Cardiac muscle cell (in vitro differentiated cells and primary cell): ENCODE measurements around the gene TAF5L. TPM values are rescaled to one million over a fixed set of nuclear protein-coding genes. Genes with fewer than 3 reads are reported as not detected.

Experiments
- DNase-seq, 2 donors: peaks; one replicate each; pipeline versions ENCODE4 v3.0.0 to v3.0.0-alpha.2; 2010 to 2017; ENCODE audit warnings: low read depth in 1 of 2, low spot score in 1 of 2
- H3K27ac ChIP-seq: fragments of 200-600 bp; sonication (generic); 2 replicates; pipeline ENCODE4 v1.5.1; 2016
- H3K27me3 ChIP-seq: fragments of 200-600 bp; sonication (generic); 2 replicates; pipeline ENCODE4 v1.6.0; 2016; ENCODE audit warnings: control low read depth
- H3K36me3 ChIP-seq: fragments of 200-600 bp; sonication (generic); 2 replicates; pipeline ENCODE4 v1.5.1; 2016; ENCODE audit warnings: control low read depth
- H3K4me1 ChIP-seq: fragments of 200-600 bp; sonication (generic); 2 replicates; pipeline ENCODE4 v1.8.1; 2017; ENCODE audit warnings: low read depth, mild to moderate bottlenecking, mixed run types
- H3K4me3 ChIP-seq: fragments of 200-600 bp; sonication (generic); 2 replicates; pipeline ENCODE4 v1.5.1; 2016; ENCODE audit warnings: mild to moderate bottlenecking
- H3K9me3 ChIP-seq: fragments of 200-600 bp; sonication (generic); 2 replicates; pipeline ENCODE4 v1.5.1; 2017; ENCODE audit warnings: low read depth, mild to moderate bottlenecking, control low read depth
- polyA plus RNA-seq: library from polyadenylated mRNA; unstranded; fragments of >200 nt; fragmentation: Nextera tagmentation; extraction: Ambion mirVana; gene quantifications from 2 replicates; pipeline ENCODE4 v1.2.1, GENCODE V29; 2016
- total RNA-seq: library from RNA; depleted of rRNA; stranded (reverse); fragments of >200 nt; gene quantifications from 2 replicates; pipeline ENCODE4 v1.2.3, GENCODE V29; 2016
- TF ChIP-seq, protein P1 (sequence below): IDR thresholded peaks from 2 replicates; pipeline ENCODE4 v1.5.1; 2012; ENCODE audit warnings: low read depth, mild to moderate bottlenecking, low read length

Gene TAF5L
- total and polyA plus RNA-seq, 2 experiments from 2014 or later: 2.5 to 9.6 TPM

DNA sequence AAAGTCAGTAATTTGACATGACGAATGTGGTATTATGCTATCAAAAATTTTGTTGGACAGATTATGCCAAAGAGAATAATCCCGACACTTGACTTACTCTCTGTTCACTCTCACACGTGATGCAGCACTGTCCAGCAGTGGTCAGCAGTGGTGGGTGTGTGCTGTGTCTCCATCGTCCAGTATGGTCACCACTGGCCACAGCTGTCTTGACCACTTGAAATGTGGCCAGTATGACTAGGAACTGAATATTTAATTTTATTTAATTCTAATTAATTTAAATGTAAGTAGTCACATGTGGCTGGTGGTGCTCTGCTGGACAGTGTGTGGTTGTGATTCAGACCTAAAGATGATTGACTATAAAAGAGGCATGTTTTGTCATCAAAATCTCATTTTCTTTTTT is 24.1 kb upstream of the TAF5L start:
- TF ChIP-seq, protein P1, sequence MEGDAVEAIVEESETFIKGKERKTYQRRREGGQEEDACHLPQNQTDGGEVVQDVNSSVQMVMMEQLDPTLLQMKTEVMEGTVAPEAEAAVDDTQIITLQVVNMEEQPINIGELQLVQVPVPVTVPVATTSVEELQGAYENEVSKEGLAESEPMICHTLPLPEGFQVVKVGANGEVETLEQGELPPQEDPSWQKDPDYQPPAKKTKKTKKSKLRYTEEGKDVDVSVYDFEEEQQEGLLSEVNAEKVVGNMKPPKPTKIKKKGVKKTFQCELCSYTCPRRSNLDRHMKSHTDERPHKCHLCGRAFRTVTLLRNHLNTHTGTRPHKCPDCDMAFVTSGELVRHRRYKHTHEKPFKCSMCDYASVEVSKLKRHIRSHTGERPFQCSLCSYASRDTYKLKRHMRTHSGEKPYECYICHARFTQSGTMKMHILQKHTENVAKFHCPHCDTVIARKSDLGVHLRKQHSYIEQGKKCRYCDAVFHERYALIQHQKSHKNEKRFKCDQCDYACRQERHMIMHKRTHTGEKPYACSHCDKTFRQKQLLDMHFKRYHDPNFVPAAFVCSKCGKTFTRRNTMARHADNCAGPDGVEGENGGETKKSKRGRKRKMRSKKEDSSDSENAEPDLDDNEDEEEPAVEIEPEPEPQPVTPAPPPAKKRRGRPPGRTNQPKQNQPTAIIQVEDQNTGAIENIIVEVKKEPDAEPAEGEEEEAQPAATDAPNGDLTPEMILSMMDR: no peak
- Histone ChIP-seq H3K27ac (no peak overlapping the region), H3K36me3 (peaks cover 14% of the 10 kb centered on the region), H3K4me1 (no peaks in the 10 kb centered on the region), H3K27me3 (no peaks in the 10 kb centered on the region), H3K4me3 (no peak overlapping the region), H3K9me3 (no peaks in the 10 kb centered on the region)
- no peak for DNase-seq

DNA sequence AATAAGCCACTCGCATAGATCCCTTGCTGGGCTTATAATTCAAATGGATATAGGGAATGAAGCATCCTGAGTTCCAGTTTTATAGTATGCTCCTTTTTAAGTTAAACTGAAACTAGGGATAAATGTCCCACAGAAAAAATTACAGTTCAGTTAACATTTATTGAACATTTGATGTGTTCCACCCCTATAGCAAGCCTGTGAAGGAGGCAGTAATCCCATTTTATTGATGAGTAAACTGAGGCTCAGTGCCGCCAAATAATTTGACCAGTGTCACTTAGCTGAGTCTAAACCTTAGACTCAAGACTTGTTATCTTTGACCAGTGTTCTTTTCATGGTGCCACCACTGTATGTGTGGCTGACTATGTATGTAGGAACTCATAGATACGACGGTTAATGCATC is 22.5 kb upstream of the TAF5L start:
- no peaks in the 10 kb centered on the region for H3K27me3 ChIP-seq
- DNase-seq: no peak
- TF ChIP-seq, protein P1: no peak
- no peaks in the 10 kb centered on the region for H3K9me3 ChIP-seq
- no peak overlapping the region for H3K27ac ChIP-seq
- no peak overlapping the region for H3K4me3 ChIP-seq
- H3K4me1 ChIP-seq: no peaks in the 10 kb centered on the region
- peaks cover 24% of the 10 kb centered on the region for H3K36me3 ChIP-seq

DNA sequence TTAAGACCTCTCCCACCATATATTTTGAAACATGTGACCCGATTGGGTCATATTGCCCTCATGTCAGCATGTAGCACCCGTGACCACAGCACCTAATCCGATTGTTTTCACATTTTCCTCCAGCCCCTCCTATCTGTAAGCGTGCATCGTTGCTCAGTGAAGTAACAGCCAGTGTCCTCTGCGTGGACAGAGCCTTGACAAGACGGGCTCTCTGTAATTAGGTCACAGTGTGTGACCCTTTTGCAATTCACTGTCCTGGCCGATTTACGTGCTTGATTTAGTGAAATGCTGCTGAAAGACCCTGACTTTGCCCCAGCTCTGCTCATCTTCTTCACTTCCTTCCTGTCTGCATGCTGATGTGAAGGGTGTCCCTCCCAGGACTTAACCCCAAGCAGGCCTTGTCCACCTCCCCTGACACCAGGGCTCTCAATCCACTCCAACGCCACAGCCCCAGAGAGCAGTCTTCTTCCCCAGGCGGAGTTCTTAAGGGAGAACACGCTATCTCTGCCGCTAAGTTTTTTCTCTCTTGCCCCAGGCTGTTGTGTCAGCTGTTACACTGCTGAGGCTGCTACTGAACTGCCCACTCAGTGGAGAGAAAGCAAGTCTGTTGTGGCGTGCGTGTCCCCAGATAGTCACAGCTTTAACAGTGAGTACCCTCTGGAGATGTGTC is 19.5 kb upstream of the TAF5L start:
- peaks cover 24% of the 10 kb centered on the region for H3K36me3 ChIP-seq
- no peak overlapping the region for H3K27ac ChIP-seq
- TF ChIP-seq, protein P1: no peak
- no peaks in the 10 kb centered on the region for H3K4me1 ChIP-seq
- DNase-seq: no peak
- H3K4me3 ChIP-seq: no peak overlapping the region
- no peaks in the 10 kb centered on the region for H3K27me3 ChIP-seq
- no peaks in the 10 kb centered on the region for H3K9me3 ChIP-seq

DNA sequence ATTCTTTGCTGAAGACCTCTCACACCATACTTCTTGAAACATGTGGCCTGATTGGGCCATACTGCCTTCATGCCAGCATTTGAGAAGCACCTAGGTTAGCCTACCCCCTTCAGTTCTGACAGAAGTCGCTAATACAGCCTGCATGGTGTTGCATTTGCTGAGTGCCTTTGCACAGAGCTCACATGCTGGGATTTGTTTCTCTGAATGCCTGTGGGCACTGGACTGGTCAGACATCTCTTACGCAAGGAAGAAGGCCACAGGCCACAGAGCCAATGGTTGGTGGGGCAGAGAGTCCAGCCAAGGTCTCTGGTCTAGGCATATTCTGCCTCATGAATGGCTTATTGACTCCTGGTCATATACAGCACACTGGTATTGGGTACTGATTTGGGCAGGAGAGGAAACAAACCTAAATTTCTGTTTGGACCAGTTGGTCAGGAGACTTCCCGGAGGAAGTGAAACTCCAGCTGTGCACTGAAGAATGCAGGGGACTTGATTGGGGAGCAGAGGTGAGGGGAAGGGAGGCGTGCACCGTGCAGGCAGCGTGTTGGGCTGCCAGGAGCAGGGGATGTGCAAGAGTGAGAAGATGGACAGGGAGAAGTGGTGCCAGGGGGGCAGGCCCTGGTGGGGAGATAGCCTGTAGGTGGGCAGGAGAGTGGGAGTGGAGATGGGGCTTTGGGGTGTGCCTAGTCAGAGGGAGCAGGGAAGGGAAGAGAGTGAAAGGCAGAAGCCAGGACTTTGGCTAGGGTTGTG is 18.2 kb upstream of the TAF5L start:
- peak in 1 of 2 donors; percentile 23 for DNase-seq
- Histone ChIP-seq H3K4me3 (no peak overlapping the region), H3K27me3 (no peaks in the 10 kb centered on the region), H3K9me3 (no peaks in the 10 kb centered on the region), H3K27ac (no peak overlapping the region), H3K36me3 (peaks cover 26% of the 10 kb centered on the region), H3K4me1 (no peaks in the 10 kb centered on the region)
- TF ChIP-seq, protein P1: no peak

DNA sequence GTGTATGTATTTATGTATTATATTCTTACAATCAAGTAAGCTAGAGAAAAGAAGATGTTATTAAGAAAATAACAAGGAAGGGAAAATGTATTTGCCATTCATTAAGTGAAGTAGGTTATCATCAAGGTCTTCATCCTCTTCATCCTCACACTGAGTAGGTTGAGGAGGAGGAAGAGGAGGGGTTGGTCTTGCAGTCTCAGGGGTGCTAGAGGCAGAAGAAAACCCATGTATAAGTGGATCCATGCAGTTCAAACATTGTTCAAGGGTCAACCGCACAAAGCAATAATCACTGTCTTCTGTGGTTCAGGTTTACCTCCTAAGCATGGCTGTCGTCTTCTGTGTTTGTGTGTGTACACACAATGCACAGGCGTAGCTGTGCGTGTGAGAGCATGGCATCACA is 17.0 kb upstream of the TAF5L start:
- no peaks in the 10 kb centered on the region for H3K4me1 ChIP-seq
- no peak for DNase-seq
- no peak overlapping the region for H3K4me3 ChIP-seq
- H3K27me3 ChIP-seq: no peaks in the 10 kb centered on the region
- no peaks in the 10 kb centered on the region for H3K9me3 ChIP-seq
- H3K36me3 ChIP-seq: peaks cover 15% of the 10 kb centered on the region
- H3K27ac ChIP-seq: no peak overlapping the region
- TF ChIP-seq, protein P1: no peak
